Neural cell (in vitro differentiated cells): Measurements from ENCODE around the gene IQCK. TPM values are rescaled to one million over a fixed set of nuclear protein-coding genes. Genes with fewer than 3 reads are reported as not detected.

Experiments
- H2AFZ ChIP-seq: fragments of 200-600, 300-800 bp; sonication (generic), shearing (Covaris generic); 2 replicates; pipeline ENCODE4 v1.6.0; 2014; ENCODE audit warnings: low read depth, mild to moderate bottlenecking, antibody characterized with exemption, low read length, moderate library complexity
- H3F3A ChIP-seq: fragments of 200-600 bp; shearing (Covaris generic); 2 replicates; pipeline ENCODE4 v1.6.1; 2016; ENCODE audit warnings: mild to moderate bottlenecking, moderate library complexity, mixed read lengths, antibody characterized with exemption, low read length; ENCODE audit not compliant: insufficient read depth, poor library complexity, severe bottlenecking
- H3K27ac ChIP-seq: fragments of 200-600, 300-800 bp; sonication (generic), shearing (Covaris generic); 2 replicates; pipeline ENCODE4 v1.5.1; 2014; ENCODE audit warnings: mild to moderate bottlenecking, low read length, moderate library complexity
- H3K27me3 ChIP-seq: fragments of 300-800, 200-600 bp; sonication (generic), shearing (Covaris generic); 2 replicates; pipeline ENCODE4 v1.6.0; 2014; ENCODE audit warnings: mild to moderate bottlenecking, low read depth, low read length, moderate library complexity; ENCODE audit not compliant: insufficient read depth
- H3K36me3 ChIP-seq: fragments of 300-800, 200-600 bp; sonication (generic), shearing (Covaris generic); 2 replicates; pipeline ENCODE4 v1.5.1; 2014; ENCODE audit warnings: mild to moderate bottlenecking, antibody characterized with exemption, low read length, moderate library complexity; ENCODE audit not compliant: insufficient read depth
- H3K4me2 ChIP-seq: fragments of 300-800, 200-600 bp; sonication (generic), shearing (Covaris generic); 2 replicates; pipeline ENCODE4 v1.6.0; 2014; ENCODE audit warnings: mild to moderate bottlenecking, low read length
- H3K4me3 ChIP-seq: fragments of 300-800, 200-600 bp; sonication (generic), shearing (Covaris generic); 2 replicates; pipeline ENCODE4 v1.5.1; 2014; ENCODE audit warnings: mild to moderate bottlenecking, low read length, moderate library complexity
- H3K79me2 ChIP-seq: fragments of 200-600 bp; shearing (Covaris generic); replicated peaks from 2 replicates; pipeline ENCODE4 v1.6.0; 2014; ENCODE audit warnings: mild to moderate bottlenecking, low read length, moderate library complexity; ENCODE audit not compliant: insufficient read depth
- H3K9ac ChIP-seq: fragments of 300-800, 200-600 bp; sonication (generic), shearing (Covaris generic); 2 replicates; pipeline ENCODE4 v1.6.1; 2016; ENCODE audit warnings: mild to moderate bottlenecking, low read length, mixed read lengths
- H3K9me2 ChIP-seq: fragments of 200-600 bp; shearing (Covaris generic); 2 replicates; pipeline ENCODE4 v1.6.1; 2016; ENCODE audit warnings: mild to moderate bottlenecking, low read length, mixed read lengths; ENCODE audit not compliant: insufficient read depth
- H3K9me3 ChIP-seq: fragments of 200-600, 300-800 bp; sonication (generic), shearing (Covaris generic); 2 replicates; pipeline ENCODE4 v1.6.1; 2016; ENCODE audit warnings: mild to moderate bottlenecking, mixed run types, low read length, moderate library complexity, mixed read lengths
- H4K20me1 ChIP-seq: fragments of 200-600 bp; shearing (Covaris generic); 2 replicates; pipeline ENCODE4 v1.6.1; 2016; ENCODE audit warnings: mild to moderate bottlenecking, mixed run types; ENCODE audit not compliant: insufficient read depth
- EP300 ChIP-seq: fragments of 450-650 bp; conservative IDR thresholded peaks from 2 replicates; pipeline ENCODE4 v1.6.1; 2014; ENCODE audit warnings: antibody characterized with exemption, mild to moderate bottlenecking, moderate library complexity; ENCODE audit not compliant: poor library complexity, severe bottlenecking
- EZH2 ChIP-seq: fragments of 200-600, 300-800 bp; shearing (Covaris generic), sonication (generic); IDR thresholded peaks from 2 replicates; pipeline ENCODE4 v1.6.1; 2014; ENCODE audit warnings: antibody characterized with exemption, low read length, borderline replicate concordance, mild to moderate bottlenecking; ENCODE audit not compliant: insufficient read depth, poor library complexity, severe bottlenecking
- MXI1 ChIP-seq: fragments of 450-650 bp; conservative IDR thresholded peaks from 2 replicates; pipeline ENCODE4 v1.6.1; 2014; ENCODE audit warnings: antibody characterized with exemption, mild to moderate bottlenecking; ENCODE audit not compliant: poor library complexity, severe bottlenecking
- POLR2AphosphoS5 ChIP-seq: IDR thresholded peaks from 2 replicates; pipeline ENCODE4 v1.6.1; 2012
- RAD21 ChIP-seq: fragments of 450-650 bp; conservative IDR thresholded peaks from 2 replicates; pipeline ENCODE4 v1.6.1; 2014; ENCODE audit warnings: antibody characterized with exemption, mild to moderate bottlenecking, moderate library complexity
- SMC3 ChIP-seq: fragments of 450-650 bp; conservative IDR thresholded peaks from 2 replicates; pipeline ENCODE4 v1.6.1; 2014; ENCODE audit warnings: antibody characterized with exemption, mild to moderate bottlenecking, moderate library complexity; ENCODE audit not compliant: poor library complexity
- TAF1 ChIP-seq: IDR thresholded peaks from 2 replicates; pipeline ENCODE4 v1.6.1; 2012; ENCODE audit warnings: low read depth
- polyA plus RNA-seq: library from polyadenylated mRNA; depleted of rRNA; stranded (reverse); fragments of >200 nt; gene quantifications from 2 replicates; pipeline ENCODE4 v1.2.3, GENCODE V29; 2014
- TF ChIP-seq, protein P1 (sequence below): fragments of 450-650 bp; IDR thresholded peaks from 2 replicates; pipeline ENCODE4 v1.5.1; 2014; ENCODE audit warnings: antibody characterized with exemption, mild to moderate bottlenecking, moderate library complexity; ENCODE audit not compliant: poor library complexity, severe bottlenecking
- TF ChIP-seq, protein P2 (sequence below): IDR thresholded peaks from 2 replicates; pipeline ENCODE4 v1.6.1; 2012; ENCODE audit warnings: borderline replicate concordance

IQCK gene
- polyA plus RNA-seq, 1 donor from 2014 or later, result 10.2 TPM

DNA sequence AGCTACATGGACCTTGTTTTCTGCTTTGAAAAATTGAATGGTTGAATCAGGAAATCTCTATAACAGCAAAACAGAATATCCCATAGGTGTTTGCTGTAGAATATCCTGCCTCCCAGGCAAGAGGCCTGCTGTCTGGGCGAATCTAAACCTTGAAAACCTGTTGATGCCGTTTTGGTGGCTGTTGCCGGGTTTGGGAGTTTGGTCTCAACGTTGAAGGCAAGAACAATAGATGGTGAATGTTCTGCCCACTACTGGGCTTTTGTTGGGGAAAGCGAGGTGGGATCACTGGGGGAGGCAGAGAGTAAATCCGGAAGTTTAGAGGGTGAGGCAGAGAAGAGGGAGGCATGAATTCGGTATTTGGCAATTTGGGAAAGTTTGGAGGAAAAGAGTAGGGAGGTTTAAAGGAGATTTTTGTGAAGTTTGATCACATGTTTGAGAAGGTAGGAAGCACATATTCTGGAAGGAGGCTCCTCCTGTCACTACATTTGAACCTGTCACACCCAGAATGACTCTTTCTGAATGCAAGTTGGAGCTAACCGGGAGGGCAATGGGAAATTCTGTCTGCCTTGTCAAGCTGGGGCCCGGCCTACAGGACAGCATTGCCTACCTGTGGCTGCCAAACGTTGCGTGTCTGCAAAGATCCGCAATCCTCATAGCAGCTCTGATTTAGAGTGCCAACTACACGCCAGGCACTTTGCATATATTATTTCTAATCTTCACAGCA, 120.1 kb downstream of the IQCK start:
- no peak overlapping the region for H3K4me2 ChIP-seq
- no peaks in the 10 kb centered on the region for H3K36me3 ChIP-seq
- no peaks in the 10 kb centered on the region for H3K79me2 ChIP-seq
- H3K9me2 ChIP-seq, result no peaks in the 10 kb centered on the region
- H4K20me1 ChIP-seq, result no peaks in the 10 kb centered on the region
- H3K27ac ChIP-seq, result no peak overlapping the region
- H3K27me3 ChIP-seq, result no peaks in the 10 kb centered on the region
- no peaks in the 10 kb centered on the region for H3K9me3 ChIP-seq
- H3K9ac ChIP-seq, result no peak overlapping the region
- TF ChIP-seq MXI1 (no peak), EP300 (no peak), EZH2 (no peak), SMC3 (no peak), TAF1 (no peak), POLR2AphosphoS5 (no peak), RAD21 (no peak)
- TF ChIP-seq, protein P1, sequence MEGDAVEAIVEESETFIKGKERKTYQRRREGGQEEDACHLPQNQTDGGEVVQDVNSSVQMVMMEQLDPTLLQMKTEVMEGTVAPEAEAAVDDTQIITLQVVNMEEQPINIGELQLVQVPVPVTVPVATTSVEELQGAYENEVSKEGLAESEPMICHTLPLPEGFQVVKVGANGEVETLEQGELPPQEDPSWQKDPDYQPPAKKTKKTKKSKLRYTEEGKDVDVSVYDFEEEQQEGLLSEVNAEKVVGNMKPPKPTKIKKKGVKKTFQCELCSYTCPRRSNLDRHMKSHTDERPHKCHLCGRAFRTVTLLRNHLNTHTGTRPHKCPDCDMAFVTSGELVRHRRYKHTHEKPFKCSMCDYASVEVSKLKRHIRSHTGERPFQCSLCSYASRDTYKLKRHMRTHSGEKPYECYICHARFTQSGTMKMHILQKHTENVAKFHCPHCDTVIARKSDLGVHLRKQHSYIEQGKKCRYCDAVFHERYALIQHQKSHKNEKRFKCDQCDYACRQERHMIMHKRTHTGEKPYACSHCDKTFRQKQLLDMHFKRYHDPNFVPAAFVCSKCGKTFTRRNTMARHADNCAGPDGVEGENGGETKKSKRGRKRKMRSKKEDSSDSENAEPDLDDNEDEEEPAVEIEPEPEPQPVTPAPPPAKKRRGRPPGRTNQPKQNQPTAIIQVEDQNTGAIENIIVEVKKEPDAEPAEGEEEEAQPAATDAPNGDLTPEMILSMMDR, result no peak
- TF ChIP-seq, protein P2, sequence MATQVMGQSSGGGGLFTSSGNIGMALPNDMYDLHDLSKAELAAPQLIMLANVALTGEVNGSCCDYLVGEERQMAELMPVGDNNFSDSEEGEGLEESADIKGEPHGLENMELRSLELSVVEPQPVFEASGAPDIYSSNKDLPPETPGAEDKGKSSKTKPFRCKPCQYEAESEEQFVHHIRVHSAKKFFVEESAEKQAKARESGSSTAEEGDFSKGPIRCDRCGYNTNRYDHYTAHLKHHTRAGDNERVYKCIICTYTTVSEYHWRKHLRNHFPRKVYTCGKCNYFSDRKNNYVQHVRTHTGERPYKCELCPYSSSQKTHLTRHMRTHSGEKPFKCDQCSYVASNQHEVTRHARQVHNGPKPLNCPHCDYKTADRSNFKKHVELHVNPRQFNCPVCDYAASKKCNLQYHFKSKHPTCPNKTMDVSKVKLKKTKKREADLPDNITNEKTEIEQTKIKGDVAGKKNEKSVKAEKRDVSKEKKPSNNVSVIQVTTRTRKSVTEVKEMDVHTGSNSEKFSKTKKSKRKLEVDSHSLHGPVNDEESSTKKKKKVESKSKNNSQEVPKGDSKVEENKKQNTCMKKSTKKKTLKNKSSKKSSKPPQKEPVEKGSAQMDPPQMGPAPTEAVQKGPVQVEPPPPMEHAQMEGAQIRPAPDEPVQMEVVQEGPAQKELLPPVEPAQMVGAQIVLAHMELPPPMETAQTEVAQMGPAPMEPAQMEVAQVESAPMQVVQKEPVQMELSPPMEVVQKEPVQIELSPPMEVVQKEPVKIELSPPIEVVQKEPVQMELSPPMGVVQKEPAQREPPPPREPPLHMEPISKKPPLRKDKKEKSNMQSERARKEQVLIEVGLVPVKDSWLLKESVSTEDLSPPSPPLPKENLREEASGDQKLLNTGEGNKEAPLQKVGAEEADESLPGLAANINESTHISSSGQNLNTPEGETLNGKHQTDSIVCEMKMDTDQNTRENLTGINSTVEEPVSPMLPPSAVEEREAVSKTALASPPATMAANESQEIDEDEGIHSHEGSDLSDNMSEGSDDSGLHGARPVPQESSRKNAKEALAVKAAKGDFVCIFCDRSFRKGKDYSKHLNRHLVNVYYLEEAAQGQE, result no peak
- H2AFZ ChIP-seq, result no peak overlapping the region
- no peaks in the 10 kb centered on the region for H3F3A ChIP-seq
- no peak overlapping the region for H3K4me3 ChIP-seq

DNA sequence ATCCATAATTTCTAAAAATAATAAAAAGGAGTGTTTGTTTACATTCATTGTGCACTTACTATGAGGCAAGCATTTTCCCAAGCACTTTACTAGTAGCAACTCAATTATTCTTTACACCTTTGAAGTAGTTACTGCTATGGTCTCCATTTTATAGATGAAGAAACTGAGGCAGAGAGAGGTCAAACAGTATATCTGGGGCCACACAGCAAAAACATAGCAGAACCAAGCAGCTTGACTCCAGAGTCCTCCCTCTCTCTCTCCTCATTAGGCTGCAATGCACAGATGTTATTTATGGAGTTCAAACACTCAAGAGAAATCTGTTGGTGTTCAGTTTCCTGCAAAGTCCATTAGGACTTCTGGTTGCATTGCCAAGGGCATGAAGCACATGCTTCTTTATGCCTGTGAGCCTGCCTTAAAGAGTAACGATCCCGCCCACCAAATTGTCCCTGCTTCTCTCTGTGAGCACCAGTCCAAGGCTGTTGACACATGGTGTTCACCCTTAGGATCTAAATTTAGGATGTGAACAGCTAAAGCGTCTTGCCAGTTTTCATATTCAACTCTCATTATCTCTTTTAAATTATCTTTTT, 122.5 kb downstream of the IQCK start:
- no peaks in the 10 kb centered on the region for H3K36me3 ChIP-seq
- H3K4me3 ChIP-seq, result no peak overlapping the region
- TF ChIP-seq TAF1 (no peak), EZH2 (no peak), MXI1 (no peak), RAD21 (no peak), POLR2AphosphoS5 (no peak), SMC3 (no peak), EP300 (no peak)
- TF ChIP-seq, protein P2, result no peak
- TF ChIP-seq, protein P1, result no peak
- no peaks in the 10 kb centered on the region for H3F3A ChIP-seq
- no peaks in the 10 kb centered on the region for H3K27me3 ChIP-seq
- no peaks in the 10 kb centered on the region for H3K9me3 ChIP-seq
- H2AFZ ChIP-seq, result no peak overlapping the region
- H3K27ac ChIP-seq, result no peak overlapping the region
- no peaks in the 10 kb centered on the region for H3K9me2 ChIP-seq
- H4K20me1 ChIP-seq, result no peaks in the 10 kb centered on the region
- no peak overlapping the region for H3K4me2 ChIP-seq
- H3K79me2 ChIP-seq, result no peaks in the 10 kb centered on the region
- H3K9ac ChIP-seq, result no peak overlapping the region
